Uterus (tissue), 4 donors: ENCODE measurements around the gene CAPRIN2. TPM values are rescaled to one million over a fixed set of nuclear protein-coding genes. Genes with fewer than 3 reads are reported as not detected.

Experiments
- DNase-seq, 2 donors: peaks; one replicate each; pipeline ENCODE4 v3.0.0-alpha.2; 2019 to 2020
- H3K27ac ChIP-seq, 2 donors: fragments of 200-600 bp; sonication (generic); 1 replicate in 1 of 2; 2 replicates in 1 of 2; pipeline ENCODE4 v1.5.1; 2016 to 2018
- H3K27me3 ChIP-seq, 2 donors: fragments of 200-600 bp; sonication (generic); one replicate each; pipeline ENCODE4 v1.5.1; 2018 to 2019; ENCODE audit warnings: control low read depth in 1 of 2
- H3K36me3 ChIP-seq, 2 donors: fragments of 200-600 bp; sonication (generic); one replicate each; pipeline ENCODE4 v1.5.1; 2019; ENCODE audit warnings: control low read depth in 1 of 2
- H3K4me1 ChIP-seq, 2 donors: fragments of 200-600 bp; sonication (generic); one replicate each; pipeline ENCODE4 v1.5.1; 2018 to 2019; ENCODE audit warnings: control low read depth in 1 of 2
- H3K4me3 ChIP-seq, 2 donors: fragments of 200-600 bp; sonication (generic); 1 replicate in 1 of 2; 2 replicates in 1 of 2; pipeline ENCODE4 v1.5.1; 2018 to 2019; ENCODE audit warnings: mild to moderate bottlenecking in 1 of 2
- H3K9me3 ChIP-seq, 2 donors: fragments of 200-600 bp; sonication (generic); one replicate each; pipeline ENCODE4 v1.5.1; 2019; ENCODE audit warnings: control low read depth in 1 of 2
- POLR2A ChIP-seq, 2 donors: fragments of 450-650 bp; IDR thresholded peaks; one replicate each; pipeline ENCODE4 v1.6.1; 2016; ENCODE audit warnings: antibody characterized with exemption in 2 of 2, mild to moderate bottlenecking in 1 of 2, moderate library complexity in 1 of 2
- intact Hi-C: fragments of 100-400 bp; cut with DNase I; formaldehyde crosslinking; loops from one replicate; pipeline ENCODE4 v1.15.1; 2023; ENCODE audit warnings: low total_unique reads
- total RNA-seq, 4 donors: library from RNA; depleted of rRNA in 3 of 4; stranded (reverse); fragments of >200 nt in 3 of 4; gene quantifications; one replicate each; pipeline versions ENCODE4 v1.1.0 to v1.2.4, GENCODE V29; 2014 to 2023
- TF ChIP-seq, protein P1 (sequence below), 4 experiments: fragments of 200-600 bp in 2 of 4; fragments of 450-650 bp in 2 of 4; sonication (generic) in 2 of 4; IDR thresholded peaks; one replicate each; pipeline ENCODE4 v1.5.1; 2016 to 2019; ENCODE audit warnings: antibody characterized with exemption in 4 of 4, mild to moderate bottlenecking in 2 of 4, moderate library complexity in 1 of 4
- donor health status: DM: yes; HTN: yes; CAD: no.

The CAPRIN2 gene
- total RNA-seq, 4 donors from 2014 or later = 8.2 to 47.6 (median 35.8) TPM

DNA sequence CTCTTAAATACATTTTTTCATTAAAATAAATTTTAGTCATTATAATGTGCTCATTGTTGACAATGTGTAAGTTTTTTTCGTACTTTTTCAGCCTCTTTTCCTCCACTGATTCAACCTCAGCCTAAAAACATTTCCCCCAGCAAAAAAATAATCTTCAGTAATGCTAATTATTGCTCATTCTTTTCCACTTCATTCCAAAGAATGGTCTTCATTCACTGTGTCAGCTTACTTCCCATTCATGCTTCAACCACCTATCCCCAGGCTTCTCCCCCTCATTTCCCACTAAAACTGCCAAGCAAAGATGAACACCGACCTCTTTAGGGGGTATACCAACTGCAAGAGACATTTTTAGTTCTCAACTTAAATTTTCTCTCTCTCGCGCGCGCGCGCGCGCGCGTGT is 56.4 kb downstream of the CAPRIN2 start:
- no peaks in the 10 kb centered on the region for H3K27me3 ChIP-seq
- no peak for DNase-seq
- no peaks in the 10 kb centered on the region for H3K4me1 ChIP-seq
- H3K27ac ChIP-seq = no peak overlapping the region
- TF ChIP-seq POLR2A (IDR thresholded peaks at IDR 0.05) = no peak
- TF ChIP-seq, protein P1, sequence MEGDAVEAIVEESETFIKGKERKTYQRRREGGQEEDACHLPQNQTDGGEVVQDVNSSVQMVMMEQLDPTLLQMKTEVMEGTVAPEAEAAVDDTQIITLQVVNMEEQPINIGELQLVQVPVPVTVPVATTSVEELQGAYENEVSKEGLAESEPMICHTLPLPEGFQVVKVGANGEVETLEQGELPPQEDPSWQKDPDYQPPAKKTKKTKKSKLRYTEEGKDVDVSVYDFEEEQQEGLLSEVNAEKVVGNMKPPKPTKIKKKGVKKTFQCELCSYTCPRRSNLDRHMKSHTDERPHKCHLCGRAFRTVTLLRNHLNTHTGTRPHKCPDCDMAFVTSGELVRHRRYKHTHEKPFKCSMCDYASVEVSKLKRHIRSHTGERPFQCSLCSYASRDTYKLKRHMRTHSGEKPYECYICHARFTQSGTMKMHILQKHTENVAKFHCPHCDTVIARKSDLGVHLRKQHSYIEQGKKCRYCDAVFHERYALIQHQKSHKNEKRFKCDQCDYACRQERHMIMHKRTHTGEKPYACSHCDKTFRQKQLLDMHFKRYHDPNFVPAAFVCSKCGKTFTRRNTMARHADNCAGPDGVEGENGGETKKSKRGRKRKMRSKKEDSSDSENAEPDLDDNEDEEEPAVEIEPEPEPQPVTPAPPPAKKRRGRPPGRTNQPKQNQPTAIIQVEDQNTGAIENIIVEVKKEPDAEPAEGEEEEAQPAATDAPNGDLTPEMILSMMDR (IDR thresholded peaks at IDR 0.05) = no peak
- intact Hi-C loops = no loop called here
- H3K9me3 ChIP-seq = no peaks in the 10 kb centered on the region
- no peaks in the 10 kb centered on the region for H3K36me3 ChIP-seq
- H3K4me3 ChIP-seq = no peak overlapping the region

- Histone ChIP-seq H3K36me3 (no peaks in the 10 kb centered on the region), H3K9me3 (no peaks in the 10 kb centered on the region), H3K27me3 (no peaks in the 10 kb centered on the region), H3K4me3 (no peak overlapping the region), H3K27ac (no peak overlapping the region), H3K4me1 (no peaks in the 10 kb centered on the region)
- DNase-seq = no peak
- intact Hi-C loops = no loop called here
- TF ChIP-seq POLR2A (IDR thresholded peaks at IDR 0.05) = no peak
- TF ChIP-seq, protein P1 (IDR thresholded peaks at IDR 0.05) = no peak
Observed at GRCh38 chr12:30696943-30697342, 57.8 kb downstream of the CAPRIN2 start.

GRCh38 chr12:30696486-30696885 is 58.3 kb downstream of the CAPRIN2 start:
- no peaks in the 10 kb centered on the region for H3K27me3 ChIP-seq
- no peaks in the 10 kb centered on the region for H3K4me1 ChIP-seq
- intact Hi-C loops = no loop called here
- H3K9me3 ChIP-seq = no peaks in the 10 kb centered on the region
- peak overlapping the region in 1 of 2 donors; percentile 74 for H3K4me3 ChIP-seq
- peak overlapping the region in 1 of 2 donors; percentile 78 for H3K27ac ChIP-seq
- TF ChIP-seq, protein P1 (IDR thresholded peaks at IDR 0.05) = no peak
- TF ChIP-seq POLR2A (IDR thresholded peaks at IDR 0.05) = no peak
- no peak for DNase-seq
- H3K36me3 ChIP-seq = no peaks in the 10 kb centered on the region

- H3K4me1 ChIP-seq = no peaks in the 10 kb centered on the region
- no peaks in the 10 kb centered on the region for H3K27me3 ChIP-seq
- H3K9me3 ChIP-seq = no peaks in the 10 kb centered on the region
- H3K36me3 ChIP-seq = no peaks in the 10 kb centered on the region
- DNase-seq = no peak
- H3K4me3 ChIP-seq = peak overlapping the region; percentile 74 to 94
- intact Hi-C loops = no loop called here
- peak overlapping the region; percentile 78 to 85 for H3K27ac ChIP-seq
- peak in 1 of 2 donors; percentile 4 for TF ChIP-seq POLR2A (IDR thresholded peaks at IDR 0.05)
- TF ChIP-seq, protein P1 (IDR thresholded peaks at IDR 0.05) = no peak
Observed at GRCh38 chr12:30696103-30696408, 58.7 kb downstream of the CAPRIN2 start.

DNA sequence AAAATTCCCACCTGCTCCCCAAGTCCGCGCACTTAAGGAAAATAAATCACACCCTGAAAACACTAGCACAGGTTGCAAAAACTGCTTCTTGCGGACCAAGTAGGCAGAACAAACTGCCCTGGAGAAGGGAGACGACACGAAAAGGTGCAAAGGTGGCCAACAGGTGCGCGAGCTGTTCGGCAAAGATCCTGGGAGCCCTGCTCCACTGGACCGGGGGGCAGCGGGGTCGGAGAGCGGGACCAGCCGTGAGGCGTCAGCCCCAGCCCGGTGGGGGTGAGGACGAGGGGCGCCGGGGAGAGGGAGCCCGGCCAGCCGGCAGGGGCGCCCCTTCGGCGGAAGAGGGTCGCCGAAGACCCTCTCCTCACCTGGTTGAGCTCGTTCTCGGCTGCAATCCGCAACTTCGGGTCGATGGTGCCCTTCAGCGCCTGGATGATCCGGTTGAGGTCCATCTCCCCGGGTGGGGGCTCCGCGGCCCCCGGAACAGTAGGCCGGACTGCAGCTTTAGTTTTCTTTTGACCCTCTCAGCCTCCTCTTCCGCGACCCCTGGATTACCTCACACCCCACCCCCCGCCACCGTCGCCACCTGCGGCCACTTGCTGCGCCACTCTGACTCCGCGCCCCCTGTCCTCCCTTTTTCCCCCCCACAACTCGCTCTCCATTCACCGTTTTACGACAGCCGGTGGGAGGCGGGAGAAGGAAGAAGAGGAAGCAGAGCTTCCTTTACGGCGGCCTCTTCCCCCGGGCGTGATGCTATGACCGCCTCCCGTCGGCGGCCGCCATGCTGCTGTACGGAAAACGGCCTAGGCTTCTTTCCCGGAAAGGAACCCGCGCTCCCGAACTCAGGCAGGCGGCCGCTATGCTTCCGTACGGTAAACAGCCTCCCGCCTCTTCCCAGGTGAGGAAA is 59.3 kb downstream of the CAPRIN2 start, which contains the start of gene IPO8:
TSS of gene IPO8 (minus strand) at position 671 of the 904 bp plus-strand sequence. CDS start at position 449, 222 bp downstream.
- peak within 1 kb of the TSS; percentile 74 to 94 for H3K4me3 ChIP-seq
- intact Hi-C loops = no loop called here
- H3K9me3 ChIP-seq = no peaks in the 10 kb centered on the region
- H3K27me3 ChIP-seq = no peaks in the 10 kb centered on the region
- peak; percentile 92 to 94 for DNase-seq
- TF ChIP-seq POLR2A (IDR thresholded peaks at IDR 0.05) = no peak
- TF ChIP-seq, protein P1 (IDR thresholded peaks at IDR 0.05) = peak; percentile 7 to 37 (median 21)
- no peaks in the 10 kb centered on the region for H3K4me1 ChIP-seq
- peak within 1 kb of the TSS; percentile 78 to 85 for H3K27ac ChIP-seq
- H3K36me3 ChIP-seq = no peaks in the 10 kb centered on the region
